ENCODE data around the gene SCN5A. TPM values are rescaled to one million over a fixed set of nuclear protein-coding genes. Genes with fewer than 3 reads are reported as not detected.
A peak's percentile ranks its signal among the peaks of the same experiment; 100 is the strongest.

The SCN5A gene
- total RNA-seq, 1 donor = not detected

DNA sequence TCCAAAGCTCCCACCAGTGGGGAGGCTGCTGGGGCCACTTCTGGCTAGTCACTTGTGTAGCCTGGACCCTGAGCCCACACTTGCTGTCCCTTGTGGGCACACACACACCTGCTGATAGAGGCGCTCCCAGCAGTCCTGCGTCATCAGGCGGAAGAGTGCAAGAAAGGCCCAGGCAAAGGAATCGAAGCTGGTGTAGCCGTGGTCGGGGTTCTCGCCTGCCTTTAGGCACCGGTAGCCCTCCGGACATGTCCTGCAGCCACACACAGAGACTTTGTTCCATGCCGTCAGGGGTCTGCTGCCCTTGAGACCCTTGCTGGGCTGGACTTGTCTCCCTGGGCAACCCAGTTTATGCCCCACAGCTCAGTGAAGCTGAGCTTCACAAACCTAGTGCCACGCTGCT, 42.9 kb downstream of the SCN5A start:
- Histone ChIP-seq H3K27ac (ENCODE audit: low read depth, low read length) (no peak overlapping the region), H3K4me2 (ENCODE audit: insufficient read depth, low read length) (no peak overlapping the region), H3K27me3 (ENCODE audit: insufficient read depth, low read length) (no peaks in the 10 kb centered on the region), H3K4me3 (ENCODE audit: insufficient read depth, low read length) (no peak overlapping the region), H2AFZ (ENCODE audit: low read length) (no peak overlapping the region), H3K9me3 (ENCODE audit: low read depth, low read length) (no peaks in the 10 kb centered on the region), H3K79me2 (ENCODE audit: insufficient read depth, low read length) (no peaks in the 10 kb centered on the region), H3K36me3 (ENCODE audit: insufficient read depth, low read length) (no peaks in the 10 kb centered on the region), H3K4me1 (ENCODE audit: insufficient read depth, low read length) (no peaks in the 10 kb centered on the region), H4K20me1 (ENCODE audit: insufficient read depth, low read length) (no peaks in the 10 kb centered on the region)
- peak; percentile 41 for DNase-seq (ENCODE audit: insufficient read length, low spot score, missing footprints)
- TF ChIP-seq, protein P1, sequence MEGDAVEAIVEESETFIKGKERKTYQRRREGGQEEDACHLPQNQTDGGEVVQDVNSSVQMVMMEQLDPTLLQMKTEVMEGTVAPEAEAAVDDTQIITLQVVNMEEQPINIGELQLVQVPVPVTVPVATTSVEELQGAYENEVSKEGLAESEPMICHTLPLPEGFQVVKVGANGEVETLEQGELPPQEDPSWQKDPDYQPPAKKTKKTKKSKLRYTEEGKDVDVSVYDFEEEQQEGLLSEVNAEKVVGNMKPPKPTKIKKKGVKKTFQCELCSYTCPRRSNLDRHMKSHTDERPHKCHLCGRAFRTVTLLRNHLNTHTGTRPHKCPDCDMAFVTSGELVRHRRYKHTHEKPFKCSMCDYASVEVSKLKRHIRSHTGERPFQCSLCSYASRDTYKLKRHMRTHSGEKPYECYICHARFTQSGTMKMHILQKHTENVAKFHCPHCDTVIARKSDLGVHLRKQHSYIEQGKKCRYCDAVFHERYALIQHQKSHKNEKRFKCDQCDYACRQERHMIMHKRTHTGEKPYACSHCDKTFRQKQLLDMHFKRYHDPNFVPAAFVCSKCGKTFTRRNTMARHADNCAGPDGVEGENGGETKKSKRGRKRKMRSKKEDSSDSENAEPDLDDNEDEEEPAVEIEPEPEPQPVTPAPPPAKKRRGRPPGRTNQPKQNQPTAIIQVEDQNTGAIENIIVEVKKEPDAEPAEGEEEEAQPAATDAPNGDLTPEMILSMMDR (IDR thresholded peaks at IDR 0.05; ENCODE audit: extremely low read depth, low read depth, low read length) = no peak

DNA sequence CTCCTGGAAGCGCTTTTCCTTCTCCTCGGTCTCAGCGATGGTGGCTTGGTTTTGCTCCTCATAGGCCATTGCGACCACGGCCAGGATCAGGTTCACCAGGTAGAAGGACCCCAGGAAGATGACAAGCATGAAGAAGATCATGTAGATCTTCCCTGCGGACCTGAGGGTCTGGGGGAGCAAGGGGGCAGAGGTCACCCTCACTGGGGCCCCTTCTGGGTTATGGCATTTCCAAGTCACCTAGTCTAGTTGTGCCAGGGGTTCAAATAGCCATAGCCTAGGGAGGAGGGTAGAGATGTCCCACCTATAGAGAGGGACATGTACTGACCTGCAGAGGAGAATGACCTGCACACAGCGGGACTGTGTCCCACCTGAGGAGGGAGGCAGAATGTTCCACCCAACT, 43.5 kb downstream of the SCN5A start:
- Histone ChIP-seq H3K4me2 (ENCODE audit: insufficient read depth, low read length) (no peak overlapping the region), H3K4me3 (ENCODE audit: insufficient read depth, low read length) (no peak overlapping the region), H3K27ac (ENCODE audit: low read depth, low read length) (no peak overlapping the region), H3K27me3 (ENCODE audit: insufficient read depth, low read length) (no peaks in the 10 kb centered on the region), H3K79me2 (ENCODE audit: insufficient read depth, low read length) (no peaks in the 10 kb centered on the region), H3K9me3 (ENCODE audit: low read depth, low read length) (no peaks in the 10 kb centered on the region), H4K20me1 (ENCODE audit: insufficient read depth, low read length) (no peaks in the 10 kb centered on the region), H3K4me1 (ENCODE audit: insufficient read depth, low read length) (no peaks in the 10 kb centered on the region), H2AFZ (ENCODE audit: low read length) (no peak overlapping the region), H3K36me3 (ENCODE audit: insufficient read depth, low read length) (no peaks in the 10 kb centered on the region)
- peak; percentile 68 for DNase-seq (ENCODE audit: insufficient read length, low spot score, missing footprints)
- TF ChIP-seq, protein P1 (IDR thresholded peaks at IDR 0.05; ENCODE audit: extremely low read depth, low read depth, low read length) = no peak

DNA sequence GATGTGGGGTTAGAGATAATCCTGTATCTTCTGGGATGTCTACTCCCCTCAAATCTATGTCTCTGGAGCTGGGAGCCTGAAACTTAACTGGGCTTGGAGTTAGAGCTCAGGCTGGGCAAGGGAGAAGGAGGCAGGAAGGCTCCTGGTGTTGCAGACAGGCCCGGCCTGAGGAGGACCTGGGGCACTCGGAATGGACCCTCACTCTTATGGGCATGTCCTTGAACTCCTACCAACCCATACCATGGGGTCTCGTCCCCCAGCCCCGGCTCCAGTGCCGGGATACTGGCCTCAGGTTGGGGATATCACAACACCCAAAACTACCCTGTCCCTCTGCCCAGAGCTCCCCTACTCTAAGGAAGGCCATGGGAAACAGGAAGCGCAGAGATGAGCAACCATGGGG, 45.2 kb downstream of the SCN5A start:
- Histone ChIP-seq H3K4me2 (ENCODE audit: insufficient read depth, low read length) (no peak overlapping the region), H3K4me3 (ENCODE audit: insufficient read depth, low read length) (no peak overlapping the region), H4K20me1 (ENCODE audit: insufficient read depth, low read length) (no peaks in the 10 kb centered on the region), H3K4me1 (ENCODE audit: insufficient read depth, low read length) (no peaks in the 10 kb centered on the region), H3K27ac (ENCODE audit: low read depth, low read length) (no peak overlapping the region), H3K27me3 (ENCODE audit: insufficient read depth, low read length) (no peaks in the 10 kb centered on the region), H3K36me3 (ENCODE audit: insufficient read depth, low read length) (no peaks in the 10 kb centered on the region), H3K9me3 (ENCODE audit: low read depth, low read length) (no peaks in the 10 kb centered on the region), H3K79me2 (ENCODE audit: insufficient read depth, low read length) (no peaks in the 10 kb centered on the region), H2AFZ (ENCODE audit: low read length) (no peak overlapping the region)
- TF ChIP-seq, protein P1 (IDR thresholded peaks at IDR 0.05; ENCODE audit: extremely low read depth, low read depth, low read length) = no peak
- peak; percentile 51 for DNase-seq (ENCODE audit: insufficient read length, low spot score, missing footprints)

- no peak overlapping the region for H3K27ac ChIP-seq (ENCODE audit: low read depth, low read length)
- TF ChIP-seq, protein P1 (IDR thresholded peaks at IDR 0.05; ENCODE audit: extremely low read depth, low read depth, low read length) = no peak
- no peak overlapping the region for H3K4me2 ChIP-seq (ENCODE audit: insufficient read depth, low read length)
- no peak overlapping the region for H2AFZ ChIP-seq (ENCODE audit: low read length)
- DNase-seq (ENCODE audit: insufficient read length, low spot score, missing footprints) = peak; percentile 35
- H3K27me3 ChIP-seq (ENCODE audit: insufficient read depth, low read length) = no peaks in the 10 kb centered on the region
- H3K79me2 ChIP-seq (ENCODE audit: insufficient read depth, low read length) = no peaks in the 10 kb centered on the region
- no peaks in the 10 kb centered on the region for H3K9me3 ChIP-seq (ENCODE audit: low read depth, low read length)
- no peaks in the 10 kb centered on the region for H3K36me3 ChIP-seq (ENCODE audit: insufficient read depth, low read length)
- H3K4me3 ChIP-seq (ENCODE audit: insufficient read depth, low read length) = no peak overlapping the region
- H4K20me1 ChIP-seq (ENCODE audit: insufficient read depth, low read length) = no peaks in the 10 kb centered on the region
- H3K4me1 ChIP-seq (ENCODE audit: insufficient read depth, low read length) = no peaks in the 10 kb centered on the region
These were observed 45.8 kb downstream of the SCN5A start for GRCh38 chr3:38603731-38604131.

All from osteoblast (primary cell).